Sigmoid colon (tissue), 7 donors: ENCODE data around the gene VWA5B1. TPM values are rescaled to one million over a fixed set of nuclear protein-coding genes. Genes with fewer than 3 reads are reported as not detected.

ENCODE experiments used
- DNase-seq: peaks from one replicate; pipeline ENCODE4 v3.0.0-alpha.2; 2019
- H3K27ac ChIP-seq, 4 donors: fragments of 200-600 bp; sonication (generic); one replicate each; pipeline ENCODE4 v1.5.1; 2016 to 2019; ENCODE audit warnings: mild to moderate bottlenecking in 1 of 4
- H3K27me3 ChIP-seq, 3 donors: fragments of 200-600 bp; sonication (generic); one replicate each; pipeline ENCODE4 v1.5.1; 2019; ENCODE audit warnings: mild to moderate bottlenecking in 1 of 3
- H3K36me3 ChIP-seq, 4 donors: fragments of 200-600 bp; sonication (generic); one replicate each; pipeline ENCODE4 v1.5.1; 2016 to 2019
- H3K4me1 ChIP-seq, 4 donors: fragments of 200-600 bp; sonication (generic); one replicate each; pipeline ENCODE4 v1.5.1; 2017 to 2019
- H3K4me3 ChIP-seq, 4 donors: fragments of 200-600 bp; sonication (generic); one replicate each; pipeline ENCODE4 v1.5.1; 2017 to 2019; ENCODE audit warnings: mild to moderate bottlenecking in 2 of 4, moderate library complexity in 1 of 4
- H3K9me3 ChIP-seq, 4 donors: fragments of 200-600 bp in 3 of 4; sonication (generic) in 3 of 4; one replicate each; pipeline versions ENCODE4 v1.5.1 to v1.6.1; 2013 to 2019
- CTCF ChIP-seq, 4 experiments: fragments of 450-650 bp in 3 of 4; fragments of 200-600 bp in 1 of 4; IDR thresholded peaks; one replicate each; pipeline ENCODE4 v1.5.1; 2016 to 2019; ENCODE audit warnings: antibody characterized with exemption in 4 of 4, mild to moderate bottlenecking in 3 of 4, moderate library complexity in 2 of 4
- EP300 ChIP-seq, 4 donors: sonication (generic); formaldehyde crosslinking; IDR thresholded peaks; one replicate each; pipeline ENCODE4 v1.6.1; 2017; ENCODE audit warnings: antibody characterized with exemption in 4 of 4
- POLR2A ChIP-seq, 2 donors: fragments of 450-650 bp; IDR thresholded peaks; one replicate each; pipeline ENCODE4 v1.6.1; 2016; ENCODE audit warnings: antibody characterized with exemption in 2 of 2, mild to moderate bottlenecking in 2 of 2, moderate library complexity in 2 of 2
- POLR2AphosphoS5 ChIP-seq, 4 donors: sonication (generic); formaldehyde crosslinking; IDR thresholded peaks; one replicate each; pipeline ENCODE4 v1.6.1; 2017; ENCODE audit warnings: antibody characterized with exemption in 4 of 4
- WGBS, 2 donors: extraction: QIAGEN DNeasy Blood & Tissue Kit; methylation state at CpG; one replicate each; pipeline ENCODE4 v1.1.7; 2013; 5-methylcytosine and 5-hydroxymethylcytosine counted together
- intact Hi-C: fragments of 100-400 bp; cut with DNase I; formaldehyde crosslinking; loops from one replicate; pipeline ENCODE4 v1.15.1; 2023
- polyA plus RNA-seq, 3 donors: library from polyadenylated mRNA; stranded (reverse); fragments of 200-250 nt; gene quantifications; one replicate each; pipeline ENCODE4 v1.2.3, GENCODE V29; 2013
- total RNA-seq, 4 donors: library from RNA; depleted of rRNA; stranded (reverse); fragments of >200 nt; gene quantifications; one replicate each; pipeline ENCODE4 v1.1.0, GENCODE V29; 2016
- donor health status: healthy with polysubstance abuse.
- donor health status: Bipolar disorder and iron deficiency.
- donor health status: healthy.

Gene VWA5B1
- total and polyA plus RNA-seq, 7 donors = 0.16 to 0.22 TPM; not detected in 5

DNA sequence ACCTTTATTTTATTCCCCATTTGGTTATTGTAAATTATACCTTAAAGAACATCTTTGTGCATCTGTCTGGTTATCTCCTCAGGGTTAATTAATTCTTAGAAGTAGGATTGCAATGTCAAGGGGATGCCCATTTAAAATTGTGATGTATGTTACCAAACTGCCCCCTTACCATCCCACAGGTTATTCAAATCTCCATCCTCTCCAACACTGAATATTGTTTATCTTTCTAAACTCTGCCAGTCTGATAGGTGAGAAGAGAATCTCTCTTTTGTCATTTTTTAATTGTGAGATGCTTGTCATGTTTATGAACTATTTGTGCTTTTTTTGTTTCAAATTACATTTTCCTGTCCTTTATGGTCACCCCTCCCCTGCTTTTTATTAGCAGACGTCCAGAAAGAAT is 55.8 kb downstream of the VWA5B1 start:
- WGBS, 2 donors = 83 to 88% methylated on average over 1 of the region's 1 CpG
- peaks cover 8 to 37% (median 35%) of the 10 kb centered on the region in 3 donors for H3K27me3 ChIP-seq
- TF ChIP-seq POLR2A (IDR thresholded peaks at IDR 0.05) (no peak), EP300 (IDR thresholded peaks at IDR 0.05) (no peak), CTCF (IDR thresholded peaks at IDR 0.05) (no peak), POLR2AphosphoS5 (IDR thresholded peaks at IDR 0.05) (no peak)

DNA sequence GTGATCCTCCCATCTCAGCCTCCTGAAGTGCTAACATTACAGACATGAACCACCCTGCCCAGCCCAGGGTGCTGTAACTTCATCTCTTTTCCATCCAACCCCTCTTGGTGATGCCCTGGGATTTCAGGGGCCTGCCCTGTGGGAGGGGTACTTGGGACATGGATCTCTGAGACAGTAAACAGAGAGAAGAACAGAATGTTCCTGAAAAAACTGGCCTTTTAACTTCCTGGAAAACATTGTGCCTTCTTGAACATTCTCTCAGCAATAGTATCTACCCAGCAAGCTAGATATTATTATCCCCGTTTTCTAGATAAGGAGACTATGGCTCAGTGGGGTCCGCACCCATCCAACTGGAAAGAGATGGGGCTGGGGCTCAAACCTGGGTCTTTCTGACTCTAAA is 57.0 kb downstream of the VWA5B1 start:
- no peak for TF ChIP-seq POLR2A (IDR thresholded peaks at IDR 0.05)
- no peak for TF ChIP-seq CTCF (IDR thresholded peaks at IDR 0.05)
- no peak for TF ChIP-seq EP300 (IDR thresholded peaks at IDR 0.05)
- TF ChIP-seq POLR2AphosphoS5 (IDR thresholded peaks at IDR 0.05) = no peak
- intact Hi-C loops = no loop called here
- no peak overlapping the region for H3K4me3 ChIP-seq
- H3K9me3 ChIP-seq = peaks cover 0 to 2% (median 0%) of the 10 kb centered on the region in 4 donors
- peaks cover 8 to 29% (median 29%) of the 10 kb centered on the region in 3 donors for H3K27me3 ChIP-seq
- peaks cover 0 to 10% (median 7%) of the 10 kb centered on the region in 4 donors for H3K4me1 ChIP-seq
- WGBS, 2 donors = 93% methylated on average over 2 of the region's 2 CpGs
- H3K36me3 ChIP-seq = no peaks in the 10 kb centered on the region
- no peak overlapping the region for H3K27ac ChIP-seq
- DNase-seq = no peak

More for the DNA sequence above, 55.8 kb downstream of the VWA5B1 start:
- no peak overlapping the region for H3K4me3 ChIP-seq
- DNase-seq = no peak
- no peak overlapping the region for H3K27ac ChIP-seq
- H3K4me1 ChIP-seq = peaks cover 0 to 10% (median 7%) of the 10 kb centered on the region in 4 donors
- no peaks in the 10 kb centered on the region for H3K36me3 ChIP-seq
- intact Hi-C loops = no loop called here
- H3K9me3 ChIP-seq = peaks cover 0 to 2% (median 0%) of the 10 kb centered on the region in 4 donors

- no peak overlapping the region for H3K4me3 ChIP-seq
- no peaks in the 10 kb centered on the region for H3K36me3 ChIP-seq
- H3K4me1 ChIP-seq = peaks cover 0 to 3% (median under 1%) of the 10 kb centered on the region in 4 donors
- DNase-seq = no peak
- peaks cover 0 to 2% (median 0%) of the 10 kb centered on the region in 4 donors for H3K9me3 ChIP-seq
- no peak overlapping the region for H3K27ac ChIP-seq
- intact Hi-C loops = no loop called here
- WGBS, 2 donors = 80 to 94% methylated on average over 13 of the region's 13 CpGs
- TF ChIP-seq POLR2A (IDR thresholded peaks at IDR 0.05) = no peak
- TF ChIP-seq EP300 (IDR thresholded peaks at IDR 0.05) = no peak
- no peak for TF ChIP-seq CTCF (IDR thresholded peaks at IDR 0.05)
- no peak for TF ChIP-seq POLR2AphosphoS5 (IDR thresholded peaks at IDR 0.05)
- H3K27me3 ChIP-seq = peaks cover 4 to 22% (median 22%) of the 10 kb centered on the region in 3 donors
Observed at GRCh38 chr1:20348326-20348915, 57.7 kb downstream of the VWA5B1 start.

DNA sequence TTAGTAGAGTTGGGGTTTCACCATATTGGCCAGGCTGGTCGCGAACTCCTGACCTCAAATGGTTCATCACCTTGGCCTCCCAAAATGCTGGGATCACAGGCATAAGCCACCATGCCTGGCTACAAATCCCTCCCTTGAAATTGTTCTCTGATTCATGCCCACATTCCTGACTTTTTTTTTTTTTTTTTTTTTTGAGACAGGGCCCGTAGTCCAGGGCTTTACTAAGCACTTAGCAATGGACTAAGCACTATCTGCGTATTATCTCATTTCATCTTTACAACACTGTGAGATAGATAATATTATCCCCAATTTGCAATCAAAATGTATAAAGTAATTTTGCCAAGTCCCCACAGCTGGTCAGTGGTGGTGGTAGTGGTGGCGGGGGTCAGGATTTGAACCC is 58.9 kb downstream of the VWA5B1 start:
- Histone ChIP-seq H3K27ac (no peak overlapping the region), H3K9me3 (peaks cover 0 to 2% (median 0%) of the 10 kb centered on the region in 4 donors), H3K27me3 (peaks cover 4 to 12% (median 11%) of the 10 kb centered on the region in 3 donors), H3K36me3 (no peaks in the 10 kb centered on the region), H3K4me1 (no peaks in the 10 kb centered on the region), H3K4me3 (no peak overlapping the region)
- TF ChIP-seq POLR2AphosphoS5 (IDR thresholded peaks at IDR 0.05) (no peak), POLR2A (IDR thresholded peaks at IDR 0.05) (no peak), EP300 (IDR thresholded peaks at IDR 0.05) (no peak), CTCF (IDR thresholded peaks at IDR 0.05) (no peak)
- intact Hi-C loops = no loop called here
- DNase-seq = no peak
- WGBS, 2 donors = 92% methylated on average over 5 of the region's 5 CpGs
